MV-4-11 (cell line): ENCODE data around the gene CARMIL1.
"Not testable (repeated sequence)": the region's sequence is repeated elsewhere in the genome, so short reads cannot be mapped to it uniquely, and the experiment has no call there.

Experiments used
- DNase-seq: peaks from one replicate; lab custom pipeline; 2025; lab: John Stamatoyannopoulos, UW

The CARMIL1 gene

GRCh38 chr6:25578538-25578937 is 299.4 kb downstream of the CARMIL1 start:
- DNase-seq, result no peak

DNA sequence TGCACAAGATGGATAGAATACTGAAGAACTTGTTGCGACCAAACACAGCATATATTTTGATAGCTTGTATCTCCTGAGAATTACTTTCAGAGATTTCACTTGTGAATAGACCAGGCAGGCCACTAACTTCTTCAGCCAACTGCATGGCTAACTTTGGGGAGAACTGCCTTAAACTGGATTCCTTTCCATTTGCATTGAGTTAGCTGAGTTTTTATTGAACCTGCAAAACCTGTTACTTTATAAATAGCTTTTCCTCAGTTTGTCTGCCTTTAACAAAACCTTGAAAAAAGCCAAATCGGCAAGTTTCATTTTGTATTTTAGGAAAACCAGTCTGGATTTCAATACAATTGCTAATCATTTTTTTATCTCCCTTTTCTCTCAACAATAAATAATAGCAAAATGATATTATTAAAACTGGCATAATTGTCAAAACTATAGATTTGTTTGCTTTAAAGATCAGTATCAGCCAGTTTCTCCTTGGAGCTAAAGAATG is 300.3 kb downstream of the CARMIL1 start:
- no peak for DNase-seq

- no peak for DNase-seq
Measured at GRCh38 chr6:25579902-25580495, 300.8 kb downstream of the CARMIL1 start.

- DNase-seq, result no peak
Measured at GRCh38 chr6:25582101-25582500, 302.9 kb downstream of the CARMIL1 start.

- DNase-seq, result no peak
Measured at GRCh38 chr6:25583099-25583498, 303.9 kb downstream of the CARMIL1 start.

DNA sequence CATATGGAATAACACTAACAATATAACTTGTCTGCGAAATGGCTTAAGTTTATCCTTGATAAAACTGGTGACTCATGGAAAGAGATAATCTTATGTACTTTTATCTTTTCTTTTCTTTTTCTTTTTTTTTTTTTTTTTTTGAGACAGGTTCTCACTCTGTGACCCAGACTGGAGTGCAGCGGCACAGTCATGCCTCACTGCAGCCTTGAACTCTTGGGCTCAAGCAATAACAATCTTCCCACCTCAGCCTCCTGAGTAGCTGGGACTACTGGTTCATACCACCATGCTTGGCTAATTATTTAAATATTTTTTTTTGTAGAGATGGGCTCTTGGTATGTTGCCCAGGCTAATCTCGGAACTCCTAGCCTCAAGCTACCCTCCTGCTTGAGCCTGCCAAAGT is 304.7 kb downstream of the CARMIL1 start:
- DNase-seq, result no peak

GRCh38 chr6:25585225-25585624 is 306.1 kb downstream of the CARMIL1 start:
- no peak for DNase-seq

GRCh38 chr6:25586119-25586518 is 306.9 kb downstream of the CARMIL1 start:
- DNase-seq, result not testable (repeated sequence)

DNA sequence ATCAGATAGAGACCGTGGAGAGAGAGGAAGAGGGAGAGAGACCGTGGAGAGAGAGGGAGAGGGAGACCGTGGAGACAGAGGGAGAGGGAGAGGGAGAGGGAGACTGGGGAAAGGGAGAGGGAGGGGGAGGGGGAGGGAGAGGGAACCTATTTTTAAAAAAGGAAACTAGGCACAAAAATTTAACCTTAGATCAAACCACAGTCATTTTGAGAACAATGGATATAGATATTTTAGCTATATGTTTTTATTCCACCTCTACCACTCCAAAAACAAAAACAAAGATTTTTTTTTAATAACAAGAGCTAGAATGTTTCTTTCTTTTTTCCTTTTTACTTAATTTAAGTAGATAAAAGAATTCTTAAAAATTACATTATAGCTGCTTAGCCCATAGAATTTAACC is 307.8 kb downstream of the CARMIL1 start:
- no peak for DNase-seq

- DNase-seq, result no peak
Measured at GRCh38 chr6:25590986-25591385, 311.8 kb downstream of the CARMIL1 start.

- DNase-seq, result no peak
Measured at GRCh38 chr6:25596928-25597818, 318.0 kb downstream of the CARMIL1 start.

- no peak for DNase-seq
Measured at GRCh38 chr6:25599516-25600085, 320.4 kb downstream of the CARMIL1 start.

DNA sequence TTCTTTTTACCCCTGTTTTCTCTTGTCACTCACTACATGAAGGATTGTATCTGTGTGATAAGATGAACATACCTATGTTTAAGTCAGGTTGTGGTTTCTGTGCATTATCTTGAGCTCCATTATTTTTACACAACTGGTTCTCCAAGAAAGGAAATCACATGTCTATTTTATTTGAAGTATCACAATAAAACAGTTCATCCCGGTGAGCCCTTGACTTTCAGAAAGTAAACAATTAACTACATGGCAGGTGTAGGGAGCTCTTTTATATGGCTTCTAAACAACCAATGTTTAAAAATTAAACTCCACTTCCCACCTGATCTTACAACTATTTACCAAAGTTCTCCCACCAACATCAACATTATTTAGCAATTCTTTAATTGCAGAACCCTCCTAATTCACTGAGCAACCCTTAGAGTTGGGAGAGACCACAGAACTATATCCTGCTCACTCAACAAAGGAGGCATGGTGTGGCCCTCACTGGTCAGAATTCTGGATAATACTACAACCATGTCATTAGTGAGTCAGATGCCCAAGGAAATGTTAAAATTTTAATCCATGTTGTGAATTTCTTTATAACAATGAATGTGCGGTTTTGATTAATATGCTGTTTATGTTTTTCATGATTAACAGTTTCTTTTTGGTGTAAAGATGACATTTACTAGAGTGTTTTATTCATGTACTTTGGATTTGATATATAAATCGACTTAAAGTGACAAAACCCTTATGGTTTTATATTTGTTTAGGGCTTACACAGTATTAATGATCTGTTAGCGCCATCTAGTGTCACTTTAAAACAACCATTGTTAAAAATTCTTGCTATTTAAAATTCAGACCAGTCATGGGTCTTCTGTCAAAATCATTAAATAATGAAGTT is 322.9 kb downstream of the CARMIL1 start:
- DNase-seq, result peak; percentile 46

- no peak for DNase-seq
Measured at GRCh38 chr6:25602674-25602982, 323.5 kb downstream of the CARMIL1 start.

- DNase-seq, result no peak
Measured at GRCh38 chr6:25603251-25603650, 324.1 kb downstream of the CARMIL1 start.

GRCh38 chr6:25606151-25606550 is 327.0 kb downstream of the CARMIL1 start:
- DNase-seq, result no peak

DNA sequence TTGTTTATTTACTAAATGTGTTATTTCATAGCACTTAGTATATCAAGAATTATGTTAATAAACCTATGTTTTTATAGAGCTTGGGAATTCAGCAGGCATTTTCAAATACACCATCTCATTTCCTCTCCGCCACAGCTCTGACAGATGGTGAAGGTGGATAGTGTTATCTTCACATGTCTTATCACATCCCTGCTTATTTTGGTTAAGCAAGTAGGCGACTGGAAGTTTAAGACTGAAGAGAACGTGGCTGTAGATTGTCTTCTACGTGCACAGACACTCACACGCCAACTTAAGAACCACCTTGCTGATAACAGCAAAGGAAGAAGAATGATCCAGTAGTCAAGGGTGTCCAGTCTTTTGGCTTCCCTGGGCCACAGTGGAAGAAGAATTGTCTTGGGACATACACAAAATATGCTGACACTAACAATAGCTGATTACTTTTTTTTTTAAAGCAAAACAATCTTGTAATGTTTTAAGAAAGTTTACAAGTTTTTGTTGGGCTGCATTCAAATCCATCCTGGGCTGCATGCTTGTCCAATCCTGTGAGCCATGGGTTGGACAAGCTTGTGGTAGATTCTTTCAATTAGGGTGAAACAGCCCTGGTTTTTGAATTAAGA is 329.5 kb downstream of the CARMIL1 start:
- DNase-seq, result no peak

GRCh38 chr6:25612666-25613065 is 333.5 kb downstream of the CARMIL1 start:
- DNase-seq, result peak; percentile 71

DNA sequence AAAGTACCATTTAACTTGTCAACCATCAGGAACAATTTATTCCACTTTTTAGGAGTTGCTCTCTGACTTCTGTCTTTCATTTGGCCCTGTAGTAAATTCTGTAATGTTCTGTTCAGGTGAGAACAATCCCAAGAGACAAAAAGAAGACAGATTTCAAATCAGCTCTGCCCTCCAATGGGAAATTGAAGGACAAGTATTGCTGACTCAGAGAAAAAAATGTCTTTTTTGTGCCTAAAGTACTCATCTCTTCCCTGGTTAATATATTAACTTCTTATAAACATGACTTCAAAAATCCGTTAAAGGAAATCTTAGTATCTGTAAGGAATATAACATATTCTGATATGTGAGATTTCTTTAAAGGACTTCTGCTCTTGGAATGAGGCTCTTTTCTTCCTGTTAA is 334.2 kb downstream of the CARMIL1 start:
- DNase-seq, result no peak

- DNase-seq, result no peak
Measured at GRCh38 chr6:25614052-25614451, 334.9 kb downstream of the CARMIL1 start.

DNA sequence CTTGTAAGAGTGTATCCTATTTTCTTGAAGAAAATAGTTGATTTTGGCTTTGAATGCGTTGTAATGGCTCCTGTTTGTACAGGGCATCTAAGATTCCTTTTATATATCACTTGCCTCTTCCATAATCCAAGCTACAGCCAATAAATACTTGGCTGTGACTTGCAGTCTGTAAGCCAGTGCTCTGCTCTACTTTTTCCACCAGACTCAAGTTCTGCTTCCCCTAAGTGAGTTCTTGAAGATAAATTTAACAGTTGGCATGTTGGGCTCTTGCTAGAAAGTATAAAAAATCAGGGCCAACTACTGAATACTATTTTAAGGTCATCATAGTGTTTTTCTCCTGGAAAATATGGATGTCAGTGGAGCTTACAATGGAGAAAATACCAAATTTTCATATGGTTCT is 336.3 kb downstream of the CARMIL1 start:
- DNase-seq, result no peak

DNA sequence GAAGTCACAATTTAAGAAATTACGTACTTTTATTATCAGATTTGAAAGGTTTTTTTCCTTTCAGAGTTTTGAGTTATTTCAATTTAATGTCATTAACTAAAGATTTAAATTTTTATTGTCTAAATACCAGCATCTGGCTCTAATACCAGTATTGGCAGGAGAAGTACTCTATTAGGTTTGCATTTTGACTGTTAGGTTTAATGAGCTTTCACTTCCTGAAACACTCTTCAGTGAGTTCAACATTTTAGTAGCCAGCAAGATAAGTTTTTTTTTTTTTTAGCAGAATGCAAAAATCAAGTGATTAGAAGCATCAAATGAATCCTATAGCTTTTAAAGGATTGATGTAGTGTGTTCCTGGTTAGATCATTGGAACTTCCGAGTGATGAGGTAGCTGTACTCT is 338.8 kb downstream of the CARMIL1 start:
- peak; percentile 69 for DNase-seq
